Mesodermal cell (in vitro differentiated cells): Measurements from ENCODE around the gene HBA2.
"Not testable (repeated sequence)": the region's sequence is repeated elsewhere in the genome, so short reads cannot be mapped to it uniquely, and the experiment has no call there.

Experiments used
- H3K27ac ChIP-seq: 2 replicates; pipeline ENCODE4 v1.7.0; 2013; ENCODE audit warnings: mild to moderate bottlenecking, low read depth, low read length, moderate library complexity; ENCODE audit not compliant: severe bottlenecking
- H3K36me3 ChIP-seq: 2 replicates; pipeline ENCODE4 v1.7.1; 2013; ENCODE audit warnings: mild to moderate bottlenecking, low read length, moderate library complexity; ENCODE audit not compliant: control insufficient read depth, insufficient read depth
- H3K4me1 ChIP-seq: one replicate; pipeline ENCODE4 v1.7.1; 2013; ENCODE audit warnings: mild to moderate bottlenecking, low read length; ENCODE audit not compliant: insufficient read depth, control insufficient read depth, poor library complexity, severe bottlenecking
- H3K4me3 ChIP-seq: 2 replicates; pipeline ENCODE4 v1.7.0; 2013; ENCODE audit warnings: low read length, control low read depth, mild to moderate bottlenecking; ENCODE audit not compliant: insufficient read depth, poor library complexity, severe bottlenecking; ENCODE audit errors: extremely low read depth
- H3K9me3 ChIP-seq: 2 replicates; pipeline ENCODE4 v1.7.1; 2013; ENCODE audit warnings: mild to moderate bottlenecking, low read length, moderate library complexity; ENCODE audit not compliant: control insufficient read depth
- WGBS, 2 experiments: methylation state at CpG; one replicate each; pipeline ENCODE4 v1.1.5; 2013; ENCODE audit warnings: missing lambda C conversion rate in 2 of 2; ENCODE audit not compliant: insufficient coverage in 2 of 2; 5-methylcytosine and 5-hydroxymethylcytosine counted together

The HBA2 gene

DNA sequence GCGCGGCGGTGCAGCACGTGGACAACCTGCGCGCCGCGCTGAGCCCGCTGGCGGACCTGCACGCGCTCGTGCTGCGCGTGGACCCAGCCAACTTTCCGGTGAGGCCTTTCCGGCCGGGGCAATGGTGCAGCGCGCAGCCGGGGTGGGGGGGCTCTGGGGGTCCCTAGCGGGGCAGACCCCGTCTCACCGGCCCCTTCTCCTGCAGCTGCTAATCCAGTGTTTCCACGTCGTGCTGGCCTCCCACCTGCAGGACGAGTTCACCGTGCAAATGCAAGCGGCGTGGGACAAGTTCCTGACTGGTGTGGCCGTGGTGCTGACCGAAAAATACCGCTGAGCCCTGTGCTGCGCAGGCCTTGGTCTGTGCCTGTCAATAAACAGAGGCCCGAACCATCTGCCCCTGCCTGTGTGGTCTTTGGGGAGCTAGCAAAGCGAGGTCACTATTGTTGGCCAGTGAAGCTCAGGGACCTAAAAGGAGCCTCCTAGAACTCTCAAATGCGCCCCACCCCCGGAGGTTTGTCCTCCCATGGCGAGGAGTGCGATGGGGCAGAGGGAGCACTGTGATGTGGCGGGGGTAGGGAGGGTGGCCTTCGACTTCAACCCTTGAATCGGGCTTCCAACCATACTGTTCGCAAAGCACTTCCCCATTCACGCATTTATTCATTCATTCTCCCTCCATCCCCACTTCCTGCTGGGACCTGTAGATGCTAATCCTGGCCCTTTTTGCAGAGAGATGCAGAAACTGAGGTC is 6.1 kb upstream of the HBA2 start:
- Histone ChIP-seq H3K9me3 (no peaks in the 10 kb centered on the region), H3K4me1 (peaks cover 11% of the 10 kb centered on the region), H3K27ac (no peak overlapping the region), H3K36me3 (no peaks in the 10 kb centered on the region), H3K4me3 (no peak overlapping the region)
- WGBS, 2 experiments = 10 to 14% methylated on average over 21 to 39 of the region's 45 CpGs

DNA sequence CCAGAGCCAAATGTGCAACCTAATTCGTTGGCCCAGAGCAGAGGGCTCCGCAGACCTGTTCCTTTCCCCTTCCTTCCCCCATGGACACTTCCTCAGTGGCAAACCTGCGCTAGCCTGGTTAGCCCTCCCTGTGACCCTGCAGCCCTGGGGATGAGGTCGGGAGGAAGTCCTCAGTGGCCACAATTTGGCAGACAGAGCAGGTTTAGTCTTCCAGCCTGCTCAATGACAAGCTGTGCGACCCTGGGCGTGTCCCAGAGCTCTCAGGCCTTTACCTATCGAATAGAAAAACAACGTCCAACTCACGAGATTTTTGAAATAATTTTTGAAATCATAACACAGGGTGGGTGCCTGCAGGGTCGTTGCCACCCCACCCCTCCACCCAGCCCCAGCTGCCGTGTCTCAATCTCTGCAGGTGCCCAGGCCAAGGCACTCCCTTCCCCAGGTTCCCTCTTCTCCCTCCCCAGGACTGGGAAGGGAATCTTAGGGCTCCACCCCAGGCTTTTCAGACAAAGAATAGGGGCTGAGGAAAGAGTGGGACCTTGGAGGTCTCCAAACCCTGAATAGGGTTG is 5.5 kb upstream of the HBA2 start:
- WGBS, 2 experiments = 21 to 36% methylated on average over 10 to 11 of the region's 11 CpGs
- no peak overlapping the region for H3K27ac ChIP-seq
- no peak overlapping the region for H3K4me3 ChIP-seq
- no peaks in the 10 kb centered on the region for H3K36me3 ChIP-seq
- H3K9me3 ChIP-seq = no peaks in the 10 kb centered on the region
- H3K4me1 ChIP-seq = peaks cover 11% of the 10 kb centered on the region

DNA sequence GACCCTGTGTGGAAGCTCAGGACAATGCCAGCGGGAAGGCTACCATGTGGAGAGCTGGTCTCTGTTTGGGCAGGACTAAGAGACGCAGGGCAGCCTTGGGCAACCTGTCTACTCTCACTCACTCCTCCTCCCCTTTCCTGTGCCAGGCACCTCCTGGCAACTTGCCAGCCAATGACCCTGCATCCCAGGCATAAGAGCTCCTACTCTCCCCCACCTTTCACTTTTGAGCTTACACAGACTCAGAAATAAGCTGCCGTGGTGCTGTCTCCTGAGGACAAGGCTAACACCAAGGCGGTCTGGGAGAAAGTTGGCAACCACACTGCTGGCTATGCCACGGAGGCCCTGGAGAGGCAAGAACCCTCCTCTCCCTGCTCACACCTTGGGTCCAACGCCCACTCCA is 4.3 kb upstream of the HBA2 start:
- H3K4me1 ChIP-seq = peaks cover 11% of the 10 kb centered on the region
- WGBS, 2 experiments = 78 to 89% methylated on average over 3 to 6 of the region's 6 CpGs
- no peaks in the 10 kb centered on the region for H3K9me3 ChIP-seq
- no peak overlapping the region for H3K27ac ChIP-seq
- H3K4me3 ChIP-seq = no peak overlapping the region
- H3K36me3 ChIP-seq = no peaks in the 10 kb centered on the region

DNA sequence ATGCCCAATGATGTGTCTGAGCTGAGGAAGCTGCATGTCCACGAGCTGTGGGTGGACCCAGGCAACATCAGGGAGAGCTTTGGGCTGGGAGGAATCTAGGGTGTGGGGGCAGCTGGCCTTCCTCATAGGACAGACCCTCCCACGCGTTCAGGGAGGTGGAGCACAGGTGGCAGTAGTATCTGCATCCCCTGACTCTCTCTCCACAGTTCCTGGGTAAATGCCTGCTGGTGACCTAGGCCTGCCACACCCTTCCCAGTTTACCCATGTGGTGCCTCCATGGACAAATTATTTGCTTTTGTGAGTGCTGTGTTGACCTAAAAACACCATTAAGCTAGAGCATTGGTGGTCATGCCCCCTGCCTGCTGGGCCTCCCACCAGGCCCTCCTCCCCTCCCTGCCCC is 3.7 kb upstream of the HBA2 start:
- Histone ChIP-seq H3K36me3 (no peaks in the 10 kb centered on the region), H3K9me3 (no peaks in the 10 kb centered on the region), H3K4me3 (no peak overlapping the region), H3K27ac (no peak overlapping the region), H3K4me1 (peaks cover 11% of the 10 kb centered on the region)
- 56 to 69% methylated on average over 3 of the region's 3 CpGs for WGBS, 2 experiments

DNA sequence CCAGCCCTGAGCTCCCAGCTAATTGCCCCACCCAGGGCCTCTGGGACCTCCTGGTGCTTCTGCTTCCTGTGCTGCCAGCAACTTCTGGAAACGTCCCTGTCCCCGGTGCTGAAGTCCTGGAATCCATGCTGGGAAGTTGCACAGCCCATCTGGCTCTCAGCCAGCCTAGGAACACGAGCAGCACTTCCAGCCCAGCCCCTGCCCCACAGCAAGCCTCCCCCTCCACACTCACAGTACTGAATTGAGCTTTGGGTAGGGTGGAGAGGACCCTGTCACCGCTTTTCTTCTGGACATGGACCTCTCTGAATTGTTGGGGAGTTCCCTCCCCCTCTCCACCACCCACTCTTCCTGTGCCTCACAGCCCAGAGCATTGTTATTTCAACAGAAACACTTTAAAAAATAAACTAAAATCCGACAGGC is 2.6 kb upstream of the HBA2 start:
- WGBS, 2 experiments = 0% methylated on average over 3 of the region's 5 CpGs; no CpG with 5 or more reads in 1 of the 2 experiments
- not testable (repeated sequence) for H3K4me3 ChIP-seq

DNA sequence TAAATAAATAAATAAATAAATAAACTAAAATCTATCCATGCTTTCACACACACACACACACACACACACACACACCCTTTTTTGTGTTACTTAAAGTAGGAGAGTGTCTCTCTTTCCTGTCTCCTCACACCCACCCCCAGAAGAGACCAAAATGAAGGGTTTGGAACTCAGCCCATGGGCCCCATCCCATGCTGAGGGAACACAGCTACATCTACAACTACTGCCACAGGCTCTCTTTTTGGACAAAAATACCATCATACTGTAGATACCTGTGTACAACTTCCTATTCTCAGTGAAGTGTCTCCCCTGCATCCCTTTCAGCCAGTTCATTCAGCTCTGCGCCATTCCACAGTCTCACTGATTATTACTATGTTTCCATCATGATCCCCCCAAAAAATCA is 1.9 kb upstream of the HBA2 start:
- Histone ChIP-seq H3K9me3 (no peaks in the 10 kb centered on the region), H3K27ac (no peak overlapping the region)
- WGBS, 2 experiments = 100% methylated on average over 1 of the region's 1 CpG; no CpG with 5 or more reads in 1 of the 2 experiments

More for the DNA sequence above, 2.6 kb upstream of the HBA2 start:
- H3K9me3 ChIP-seq, H3K27ac ChIP-seq, H3K36me3 ChIP-seq: not testable (repeated sequence)
- peaks cover 11% of the 10 kb centered on the region for H3K4me1 ChIP-seq

DNA sequence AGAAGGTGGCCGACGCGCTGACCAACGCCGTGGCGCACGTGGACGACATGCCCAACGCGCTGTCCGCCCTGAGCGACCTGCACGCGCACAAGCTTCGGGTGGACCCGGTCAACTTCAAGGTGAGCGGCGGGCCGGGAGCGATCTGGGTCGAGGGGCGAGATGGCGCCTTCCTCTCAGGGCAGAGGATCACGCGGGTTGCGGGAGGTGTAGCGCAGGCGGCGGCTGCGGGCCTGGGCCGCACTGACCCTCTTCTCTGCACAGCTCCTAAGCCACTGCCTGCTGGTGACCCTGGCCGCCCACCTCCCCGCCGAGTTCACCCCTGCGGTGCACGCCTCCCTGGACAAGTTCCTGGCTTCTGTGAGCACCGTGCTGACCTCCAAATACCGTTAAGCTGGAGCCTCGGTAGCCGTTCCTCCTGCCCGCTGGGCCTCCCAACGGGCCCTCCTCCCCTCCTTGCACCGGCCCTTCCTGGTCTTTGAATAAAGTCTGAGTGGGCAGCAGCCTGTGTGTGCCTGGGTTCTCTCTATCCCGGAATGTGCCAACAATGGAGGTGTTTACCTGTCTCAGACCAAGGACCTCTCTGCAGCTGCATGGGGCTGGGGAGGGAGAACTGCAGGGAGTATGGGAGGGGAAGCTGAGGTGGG is 657 bp downstream of the HBA2 start:
- H3K4me1 ChIP-seq, H3K27ac ChIP-seq, H3K36me3 ChIP-seq, H3K9me3 ChIP-seq, H3K4me3 ChIP-seq: not testable (repeated sequence)
- 10 to 14% methylated on average over 8 to 24 of the region's 44 CpGs for WGBS, 2 experiments

More for the DNA sequence above, 1.9 kb upstream of the HBA2 start:
- Histone ChIP-seq H3K4me1 (peaks cover 8% of the 10 kb centered on the region), H3K4me3 (no peak overlapping the region), H3K36me3 (no peaks in the 10 kb centered on the region)

DNA sequence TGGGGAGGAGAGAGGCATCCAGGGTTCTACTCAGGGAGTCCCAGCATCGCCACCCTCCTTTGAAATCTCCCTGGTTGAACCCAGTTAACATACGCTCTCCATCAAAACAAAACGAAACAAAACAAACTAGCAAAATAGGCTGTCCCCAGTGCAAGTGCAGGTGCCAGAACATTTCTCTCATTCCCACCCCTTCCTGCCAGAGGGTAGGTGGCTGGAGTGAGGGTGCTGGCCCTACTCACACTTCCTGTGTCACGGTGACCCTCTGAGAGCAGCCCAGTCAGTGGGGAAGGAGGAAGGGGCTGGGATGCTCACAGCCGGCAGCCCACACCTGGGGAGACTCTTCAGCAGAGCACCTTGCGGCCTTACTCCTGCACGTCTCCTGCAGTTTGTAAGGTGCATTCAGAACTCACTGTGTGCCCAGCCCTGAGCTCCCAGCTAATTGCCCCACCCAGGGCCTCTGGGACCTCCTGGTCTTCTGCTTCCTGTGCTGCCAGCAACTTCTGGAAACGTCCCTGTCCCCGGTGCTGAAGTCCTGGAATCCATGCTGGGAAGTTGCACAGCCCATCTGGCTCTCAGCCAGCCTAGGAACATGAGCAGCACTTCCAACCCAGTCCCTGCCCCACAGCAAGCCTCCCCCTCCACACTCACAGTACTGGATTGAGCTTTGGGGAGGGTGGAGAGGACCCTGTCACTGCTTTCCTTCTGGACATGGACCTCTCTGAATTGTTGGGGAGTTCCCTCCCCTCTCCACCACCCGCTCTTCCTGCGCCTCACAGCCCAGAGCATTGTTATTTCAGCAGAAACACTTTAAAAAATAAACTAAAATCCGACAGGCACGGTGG is 1.5 kb downstream of the HBA2 start:
- WGBS, 2 experiments = 0 to 55% methylated on average over 2 to 4 of the region's 13 CpGs
- H3K9me3 ChIP-seq, H3K4me3 ChIP-seq, H3K27ac ChIP-seq, H3K36me3 ChIP-seq, H3K4me1 ChIP-seq: not testable (repeated sequence)

DNA sequence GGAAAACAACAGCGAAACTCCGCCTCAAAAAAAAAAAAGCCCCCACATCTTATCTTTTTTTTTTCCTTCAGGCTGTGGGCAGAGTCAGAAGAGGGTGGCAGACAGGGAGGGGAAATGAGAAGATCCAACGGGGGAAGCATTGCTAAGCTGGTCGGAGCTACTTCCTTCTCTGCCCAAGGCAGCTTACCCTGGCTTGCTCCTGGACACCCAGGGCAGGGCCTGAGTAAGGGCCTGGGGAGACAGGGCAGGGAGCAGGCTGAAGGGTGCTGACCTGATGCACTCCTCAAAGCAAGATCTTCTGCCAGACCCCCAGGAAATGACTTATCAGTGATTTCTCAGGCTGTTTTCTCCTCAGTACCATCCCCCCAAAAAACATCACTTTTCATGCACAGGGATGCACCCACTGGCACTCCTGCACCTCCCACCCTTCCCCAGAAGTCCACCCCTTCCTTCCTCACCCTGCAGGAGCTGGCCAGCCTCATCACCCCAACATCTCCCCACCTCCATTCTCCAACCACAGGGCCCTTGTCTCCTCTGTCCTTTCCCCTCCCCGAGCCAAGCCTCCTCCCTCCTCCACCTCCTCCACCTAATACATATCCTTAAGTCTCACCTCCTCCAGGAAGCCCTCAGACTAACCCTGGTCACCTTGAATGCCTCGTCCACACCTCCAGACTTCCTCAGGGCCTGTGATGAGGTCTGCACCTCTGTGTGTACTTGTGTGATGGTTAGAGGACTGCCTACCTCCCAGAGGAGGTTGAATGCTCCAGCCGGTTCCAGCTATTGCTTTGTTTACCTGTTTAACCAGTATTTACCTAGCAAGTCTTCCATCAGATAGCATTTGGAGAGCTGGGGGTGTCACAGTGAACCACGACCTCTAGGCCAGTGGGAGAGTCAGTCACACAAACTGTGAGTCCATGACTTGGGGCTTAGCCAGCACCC is 2.6 kb downstream of the HBA2 start:
- Histone ChIP-seq H3K4me3 (no peak overlapping the region), H3K27ac (no peak overlapping the region), H3K36me3 (no peaks in the 10 kb centered on the region), H3K4me1 (no peaks in the 10 kb centered on the region), H3K9me3 (no peaks in the 10 kb centered on the region)
- WGBS, 2 experiments = 43 to 44% methylated on average over 1 to 2 of the region's 8 CpGs

DNA sequence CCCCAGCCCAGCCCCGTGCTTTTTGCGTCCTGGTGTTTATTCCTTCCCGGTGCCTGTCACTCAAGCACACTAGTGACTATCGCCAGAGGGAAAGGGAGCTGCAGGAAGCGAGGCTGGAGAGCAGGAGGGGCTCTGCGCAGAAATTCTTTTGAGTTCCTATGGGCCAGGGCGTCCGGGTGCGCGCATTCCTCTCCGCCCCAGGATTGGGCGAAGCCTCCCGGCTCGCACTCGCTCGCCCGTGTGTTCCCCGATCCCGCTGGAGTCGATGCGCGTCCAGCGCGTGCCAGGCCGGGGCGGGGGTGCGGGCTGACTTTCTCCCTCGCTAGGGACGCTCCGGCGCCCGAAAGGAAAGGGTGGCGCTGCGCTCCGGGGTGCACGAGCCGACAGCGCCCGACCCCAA is 3.3 kb downstream of the HBA2 start:
- not testable (repeated sequence) for H3K36me3 ChIP-seq, H3K27ac ChIP-seq, H3K4me3 ChIP-seq, H3K9me3 ChIP-seq, H3K4me1 ChIP-seq
- WGBS, 2 experiments = no CpG with 5 or more reads among the region's 39 CpGs
